Neural cell (in vitro differentiated cells): ENCODE results near the gene BANF1. TPM values are rescaled to one million over a fixed set of nuclear protein-coding genes. Genes with fewer than 3 reads are reported as not detected.

Experiments used
- H2AFZ ChIP-seq: fragments of 200-600, 300-800 bp; sonication (generic), shearing (Covaris generic); 2 replicates; pipeline ENCODE4 v1.6.0; 2014; ENCODE audit warnings: low read depth, mild to moderate bottlenecking, antibody characterized with exemption, low read length, moderate library complexity
- H3F3A ChIP-seq: fragments of 200-600 bp; shearing (Covaris generic); 2 replicates; pipeline ENCODE4 v1.6.1; 2016; ENCODE audit warnings: mild to moderate bottlenecking, moderate library complexity, mixed read lengths, antibody characterized with exemption, low read length; ENCODE audit not compliant: insufficient read depth, poor library complexity, severe bottlenecking
- H3K27ac ChIP-seq: fragments of 200-600, 300-800 bp; sonication (generic), shearing (Covaris generic); 2 replicates; pipeline ENCODE4 v1.5.1; 2014; ENCODE audit warnings: mild to moderate bottlenecking, low read length, moderate library complexity
- H3K27me3 ChIP-seq: fragments of 300-800, 200-600 bp; sonication (generic), shearing (Covaris generic); 2 replicates; pipeline ENCODE4 v1.6.0; 2014; ENCODE audit warnings: mild to moderate bottlenecking, low read depth, low read length, moderate library complexity; ENCODE audit not compliant: insufficient read depth
- H3K36me3 ChIP-seq: fragments of 300-800, 200-600 bp; sonication (generic), shearing (Covaris generic); 2 replicates; pipeline ENCODE4 v1.5.1; 2014; ENCODE audit warnings: mild to moderate bottlenecking, antibody characterized with exemption, low read length, moderate library complexity; ENCODE audit not compliant: insufficient read depth
- H3K4me2 ChIP-seq: fragments of 300-800, 200-600 bp; sonication (generic), shearing (Covaris generic); 2 replicates; pipeline ENCODE4 v1.6.0; 2014; ENCODE audit warnings: mild to moderate bottlenecking, low read length
- H3K4me3 ChIP-seq: fragments of 300-800, 200-600 bp; sonication (generic), shearing (Covaris generic); 2 replicates; pipeline ENCODE4 v1.5.1; 2014; ENCODE audit warnings: mild to moderate bottlenecking, low read length, moderate library complexity
- H3K79me2 ChIP-seq: fragments of 200-600 bp; shearing (Covaris generic); replicated peaks from 2 replicates; pipeline ENCODE4 v1.6.0; 2014; ENCODE audit warnings: mild to moderate bottlenecking, low read length, moderate library complexity; ENCODE audit not compliant: insufficient read depth
- H3K9ac ChIP-seq: fragments of 300-800, 200-600 bp; sonication (generic), shearing (Covaris generic); 2 replicates; pipeline ENCODE4 v1.6.1; 2016; ENCODE audit warnings: mild to moderate bottlenecking, low read length, mixed read lengths
- H3K9me2 ChIP-seq: fragments of 200-600 bp; shearing (Covaris generic); 2 replicates; pipeline ENCODE4 v1.6.1; 2016; ENCODE audit warnings: mild to moderate bottlenecking, low read length, mixed read lengths; ENCODE audit not compliant: insufficient read depth
- H3K9me3 ChIP-seq: fragments of 200-600, 300-800 bp; sonication (generic), shearing (Covaris generic); 2 replicates; pipeline ENCODE4 v1.6.1; 2016; ENCODE audit warnings: mild to moderate bottlenecking, mixed run types, low read length, moderate library complexity, mixed read lengths
- H4K20me1 ChIP-seq: fragments of 200-600 bp; shearing (Covaris generic); 2 replicates; pipeline ENCODE4 v1.6.1; 2016; ENCODE audit warnings: mild to moderate bottlenecking, mixed run types; ENCODE audit not compliant: insufficient read depth
- EP300 ChIP-seq: fragments of 450-650 bp; conservative IDR thresholded peaks from 2 replicates; pipeline ENCODE4 v1.6.1; 2014; ENCODE audit warnings: antibody characterized with exemption, mild to moderate bottlenecking, moderate library complexity; ENCODE audit not compliant: poor library complexity, severe bottlenecking
- EZH2 ChIP-seq: fragments of 200-600, 300-800 bp; shearing (Covaris generic), sonication (generic); IDR thresholded peaks from 2 replicates; pipeline ENCODE4 v1.6.1; 2014; ENCODE audit warnings: antibody characterized with exemption, low read length, borderline replicate concordance, mild to moderate bottlenecking; ENCODE audit not compliant: insufficient read depth, poor library complexity, severe bottlenecking
- MXI1 ChIP-seq: fragments of 450-650 bp; conservative IDR thresholded peaks from 2 replicates; pipeline ENCODE4 v1.6.1; 2014; ENCODE audit warnings: antibody characterized with exemption, mild to moderate bottlenecking; ENCODE audit not compliant: poor library complexity, severe bottlenecking
- POLR2AphosphoS5 ChIP-seq: IDR thresholded peaks from 2 replicates; pipeline ENCODE4 v1.6.1; 2012
- RAD21 ChIP-seq: fragments of 450-650 bp; conservative IDR thresholded peaks from 2 replicates; pipeline ENCODE4 v1.6.1; 2014; ENCODE audit warnings: antibody characterized with exemption, mild to moderate bottlenecking, moderate library complexity
- SMC3 ChIP-seq: fragments of 450-650 bp; conservative IDR thresholded peaks from 2 replicates; pipeline ENCODE4 v1.6.1; 2014; ENCODE audit warnings: antibody characterized with exemption, mild to moderate bottlenecking, moderate library complexity; ENCODE audit not compliant: poor library complexity
- TAF1 ChIP-seq: IDR thresholded peaks from 2 replicates; pipeline ENCODE4 v1.6.1; 2012; ENCODE audit warnings: low read depth
- polyA plus RNA-seq: library from polyadenylated mRNA; depleted of rRNA; stranded (reverse); fragments of >200 nt; gene quantifications from 2 replicates; pipeline ENCODE4 v1.2.3, GENCODE V29; 2014
- TF ChIP-seq, protein P1 (sequence below): IDR thresholded peaks from 2 replicates; pipeline ENCODE4 v1.6.1; 2012; ENCODE audit warnings: borderline replicate concordance
- TF ChIP-seq, protein P2 (sequence below): fragments of 450-650 bp; IDR thresholded peaks from 2 replicates; pipeline ENCODE4 v1.5.1; 2014; ENCODE audit warnings: antibody characterized with exemption, mild to moderate bottlenecking, moderate library complexity; ENCODE audit not compliant: poor library complexity, severe bottlenecking

The BANF1 gene
- polyA plus RNA-seq, 1 donor from 2014 or later = 60.0 TPM

DNA sequence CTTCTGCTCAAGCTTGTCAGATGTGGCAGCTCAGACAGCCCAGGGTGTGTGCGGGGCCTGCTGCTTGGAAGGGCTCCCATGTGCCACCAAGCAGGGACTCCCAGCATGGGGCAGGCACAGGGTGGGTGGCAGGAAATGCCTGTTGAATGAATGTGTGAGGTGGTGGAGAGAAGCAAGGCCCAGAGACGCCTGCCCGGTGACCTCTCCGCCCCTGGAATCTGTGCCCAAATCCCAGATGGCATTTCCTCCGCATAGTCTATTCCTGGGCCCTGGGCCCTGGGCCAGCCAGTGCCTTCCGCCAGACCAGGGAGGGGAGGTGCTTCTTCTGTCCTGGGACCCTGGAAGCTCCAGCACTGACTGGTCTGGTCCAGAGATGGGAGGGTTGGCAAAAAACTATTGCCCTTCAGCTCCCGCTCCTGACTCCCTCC is 13.2 kb downstream of the BANF1 start:
- Histone ChIP-seq H3F3A (no peaks in the 10 kb centered on the region), H3K9me3 (no peaks in the 10 kb centered on the region), H3K36me3 (no peaks in the 10 kb centered on the region), H2AFZ (no peak overlapping the region), H3K4me3 (no peak overlapping the region), H3K4me2 (no peak overlapping the region), H3K27me3 (peaks cover 15% of the 10 kb centered on the region), H3K9ac (no peak overlapping the region), H3K79me2 (no peaks in the 10 kb centered on the region), H3K27ac (no peak overlapping the region), H4K20me1 (no peaks in the 10 kb centered on the region), H3K9me2 (no peaks in the 10 kb centered on the region)
- no peak for TF ChIP-seq TAF1
- TF ChIP-seq POLR2AphosphoS5 = no peak
- no peak for TF ChIP-seq SMC3
- TF ChIP-seq RAD21 = no peak
- TF ChIP-seq, protein P1, sequence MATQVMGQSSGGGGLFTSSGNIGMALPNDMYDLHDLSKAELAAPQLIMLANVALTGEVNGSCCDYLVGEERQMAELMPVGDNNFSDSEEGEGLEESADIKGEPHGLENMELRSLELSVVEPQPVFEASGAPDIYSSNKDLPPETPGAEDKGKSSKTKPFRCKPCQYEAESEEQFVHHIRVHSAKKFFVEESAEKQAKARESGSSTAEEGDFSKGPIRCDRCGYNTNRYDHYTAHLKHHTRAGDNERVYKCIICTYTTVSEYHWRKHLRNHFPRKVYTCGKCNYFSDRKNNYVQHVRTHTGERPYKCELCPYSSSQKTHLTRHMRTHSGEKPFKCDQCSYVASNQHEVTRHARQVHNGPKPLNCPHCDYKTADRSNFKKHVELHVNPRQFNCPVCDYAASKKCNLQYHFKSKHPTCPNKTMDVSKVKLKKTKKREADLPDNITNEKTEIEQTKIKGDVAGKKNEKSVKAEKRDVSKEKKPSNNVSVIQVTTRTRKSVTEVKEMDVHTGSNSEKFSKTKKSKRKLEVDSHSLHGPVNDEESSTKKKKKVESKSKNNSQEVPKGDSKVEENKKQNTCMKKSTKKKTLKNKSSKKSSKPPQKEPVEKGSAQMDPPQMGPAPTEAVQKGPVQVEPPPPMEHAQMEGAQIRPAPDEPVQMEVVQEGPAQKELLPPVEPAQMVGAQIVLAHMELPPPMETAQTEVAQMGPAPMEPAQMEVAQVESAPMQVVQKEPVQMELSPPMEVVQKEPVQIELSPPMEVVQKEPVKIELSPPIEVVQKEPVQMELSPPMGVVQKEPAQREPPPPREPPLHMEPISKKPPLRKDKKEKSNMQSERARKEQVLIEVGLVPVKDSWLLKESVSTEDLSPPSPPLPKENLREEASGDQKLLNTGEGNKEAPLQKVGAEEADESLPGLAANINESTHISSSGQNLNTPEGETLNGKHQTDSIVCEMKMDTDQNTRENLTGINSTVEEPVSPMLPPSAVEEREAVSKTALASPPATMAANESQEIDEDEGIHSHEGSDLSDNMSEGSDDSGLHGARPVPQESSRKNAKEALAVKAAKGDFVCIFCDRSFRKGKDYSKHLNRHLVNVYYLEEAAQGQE = no peak
- TF ChIP-seq, protein P2, sequence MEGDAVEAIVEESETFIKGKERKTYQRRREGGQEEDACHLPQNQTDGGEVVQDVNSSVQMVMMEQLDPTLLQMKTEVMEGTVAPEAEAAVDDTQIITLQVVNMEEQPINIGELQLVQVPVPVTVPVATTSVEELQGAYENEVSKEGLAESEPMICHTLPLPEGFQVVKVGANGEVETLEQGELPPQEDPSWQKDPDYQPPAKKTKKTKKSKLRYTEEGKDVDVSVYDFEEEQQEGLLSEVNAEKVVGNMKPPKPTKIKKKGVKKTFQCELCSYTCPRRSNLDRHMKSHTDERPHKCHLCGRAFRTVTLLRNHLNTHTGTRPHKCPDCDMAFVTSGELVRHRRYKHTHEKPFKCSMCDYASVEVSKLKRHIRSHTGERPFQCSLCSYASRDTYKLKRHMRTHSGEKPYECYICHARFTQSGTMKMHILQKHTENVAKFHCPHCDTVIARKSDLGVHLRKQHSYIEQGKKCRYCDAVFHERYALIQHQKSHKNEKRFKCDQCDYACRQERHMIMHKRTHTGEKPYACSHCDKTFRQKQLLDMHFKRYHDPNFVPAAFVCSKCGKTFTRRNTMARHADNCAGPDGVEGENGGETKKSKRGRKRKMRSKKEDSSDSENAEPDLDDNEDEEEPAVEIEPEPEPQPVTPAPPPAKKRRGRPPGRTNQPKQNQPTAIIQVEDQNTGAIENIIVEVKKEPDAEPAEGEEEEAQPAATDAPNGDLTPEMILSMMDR = no peak
- no peak for TF ChIP-seq EP300
- TF ChIP-seq MXI1 = no peak
- no peak for TF ChIP-seq EZH2

DNA sequence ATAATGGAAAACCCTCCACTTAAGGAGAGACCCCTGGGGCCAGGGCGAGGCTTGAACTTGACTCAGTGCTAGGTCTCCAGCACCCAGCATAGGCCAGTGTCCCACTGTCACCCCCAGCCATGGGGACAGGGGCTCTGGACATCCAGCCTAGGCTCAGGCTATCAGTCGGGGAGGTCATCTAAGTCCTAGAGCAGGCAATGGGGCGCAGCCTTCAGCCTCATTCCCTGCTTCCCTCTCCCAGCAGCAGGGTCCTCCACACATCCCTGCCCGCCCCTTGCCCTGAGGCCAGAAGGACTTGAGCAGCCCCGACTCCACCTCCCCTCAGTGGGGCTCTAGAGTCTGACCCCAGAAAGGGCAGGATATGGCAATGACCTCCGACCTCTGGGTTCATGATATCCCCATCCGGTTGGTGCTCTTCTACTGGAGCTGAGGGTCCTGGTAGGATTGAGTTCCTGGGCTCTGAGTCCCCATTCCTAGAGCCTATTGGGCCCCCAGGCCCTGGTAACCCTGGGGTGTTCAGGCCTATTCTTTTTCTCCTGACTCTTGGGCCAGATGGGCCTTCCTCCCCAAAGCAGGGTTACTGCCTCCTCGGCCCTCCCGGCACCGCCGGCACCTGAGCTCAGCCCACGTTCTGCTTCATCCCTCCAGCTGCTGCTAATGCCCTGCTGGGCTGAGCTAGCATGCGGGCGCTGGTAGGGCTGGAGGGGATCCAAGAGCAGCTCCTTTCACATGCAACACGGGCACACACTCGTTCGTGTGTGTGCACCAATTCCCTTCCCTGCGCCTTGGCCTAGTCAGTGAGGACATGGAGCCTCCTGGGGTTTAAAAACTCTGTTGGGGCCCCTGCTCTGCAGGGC is 13.9 kb downstream of the BANF1 start:
- TF ChIP-seq EZH2 = no peak
- TF ChIP-seq, protein P1 = no peak
- TF ChIP-seq POLR2AphosphoS5 = no peak
- TF ChIP-seq TAF1 = no peak
- no peak for TF ChIP-seq RAD21
- no peak for TF ChIP-seq SMC3
- H4K20me1 ChIP-seq = no peaks in the 10 kb centered on the region

More for the DNA sequence above, 13.9 kb downstream of the BANF1 start:
- Histone ChIP-seq H3K4me3 (no peak overlapping the region), H3K9ac (no peak overlapping the region), H3K36me3 (no peaks in the 10 kb centered on the region), H3K79me2 (no peaks in the 10 kb centered on the region), H3F3A (no peaks in the 10 kb centered on the region), H3K27ac (no peak overlapping the region), H3K9me3 (no peaks in the 10 kb centered on the region), H3K27me3 (peaks cover 15% of the 10 kb centered on the region), H3K9me2 (no peaks in the 10 kb centered on the region), H2AFZ (no peak overlapping the region), H3K4me2 (no peak overlapping the region)
